Hepatocyte (in vitro differentiated cells): ENCODE results near the gene LRMDA. TPM values are rescaled to one million over a fixed set of nuclear protein-coding genes. Genes with fewer than 3 reads are reported as not detected.

Source experiments
- DNase-seq: peaks from one replicate; pipeline ENCODE4 v3.0.0-alpha.2; 2016; ENCODE audit warnings: low spot score
- H2AFZ ChIP-seq: fragments of 200-600 bp; sonication (generic); 2 replicates; pipeline ENCODE4 v1.6.0; 2016; ENCODE audit warnings: antibody characterized with exemption, mild to moderate bottlenecking
- H3K27ac ChIP-seq: fragments of 200-600 bp; sonication (generic); 2 replicates; pipeline ENCODE4 v1.5.1; 2016; ENCODE audit warnings: mild to moderate bottlenecking
- H3K27me3 ChIP-seq: fragments of 200-600 bp; sonication (generic); 2 replicates; pipeline ENCODE4 v1.6.1; 2016
- H3K36me3 ChIP-seq: fragments of 200-600 bp; sonication (generic); replicated peaks from 2 replicates; pipeline ENCODE4 v1.5.1; 2016; ENCODE audit warnings: low read depth; ENCODE audit not compliant: insufficient read depth
- H3K4me1 ChIP-seq: fragments of 200-600 bp; sonication (generic); 2 replicates; pipeline ENCODE4 v1.5.1; 2016; ENCODE audit warnings: mild to moderate bottlenecking, moderate library complexity; ENCODE audit not compliant: insufficient read depth
- H3K4me2 ChIP-seq: fragments of 200-600 bp; sonication (generic); 2 replicates; pipeline ENCODE4 v1.6.0; 2016
- H3K4me3 ChIP-seq: fragments of 200-600 bp; sonication (generic); 2 replicates; pipeline ENCODE4 v1.5.1; 2016; ENCODE audit warnings: mild to moderate bottlenecking
- H3K79me2 ChIP-seq: fragments of 200-600 bp; sonication (generic); 2 replicates; pipeline ENCODE4 v1.6.0; 2017; ENCODE audit warnings: mild to moderate bottlenecking
- H3K9me2 ChIP-seq: fragments of 200-600 bp; sonication (generic); replicated peaks from 2 replicates; pipeline ENCODE4 v1.6.0; 2017; ENCODE audit warnings: mild to moderate bottlenecking; ENCODE audit not compliant: insufficient read depth
- H3K9me3 ChIP-seq: fragments of 200-600 bp; sonication (generic); 2 replicates; pipeline ENCODE4 v1.5.1; 2016; ENCODE audit warnings: low read depth, mild to moderate bottlenecking
- H4K20me1 ChIP-seq: fragments of 200-600 bp; sonication (generic); 2 replicates; pipeline ENCODE4 v1.6.0; 2016; ENCODE audit warnings: mild to moderate bottlenecking; ENCODE audit not compliant: insufficient read depth, poor library complexity, severe bottlenecking
- EZH2 ChIP-seq: fragments of 200-600 bp; sonication (generic); IDR thresholded peaks from 2 replicates; pipeline ENCODE4 v1.6.1; 2016; ENCODE audit warnings: antibody characterized with exemption, mild to moderate bottlenecking, borderline replicate concordance
- EZH2phosphoT487 ChIP-seq: fragments of 200-600 bp; sonication (generic); IDR thresholded peaks from one replicate; pipeline ENCODE4 v1.6.1; 2018; ENCODE audit warnings: antibody characterized with exemption, mild to moderate bottlenecking, low read depth, moderate library complexity; ENCODE audit not compliant: unreplicated experiment, severe bottlenecking
- WGBS: methylation state at CpG from one replicate; pipeline ENCODE4 v1.1.6; 2016; ENCODE audit warnings: low lambda C conversion rate; ENCODE audit errors: missing lambda C conversion rate; 5-methylcytosine and 5-hydroxymethylcytosine counted together
- polyA plus RNA-seq: library from polyadenylated mRNA; unstranded; fragments of >200 nt; fragmentation: Nextera tagmentation; extraction: Ambion mirVana; gene quantifications from 2 replicates; pipeline ENCODE4 v1.2.1, GENCODE V29; 2016
- total RNA-seq: library from RNA; depleted of rRNA; stranded (reverse); fragments of >200 nt; gene quantifications from 2 replicates; pipeline ENCODE4 v1.2.3, GENCODE V29; 2014
- TF ChIP-seq, protein P1 (sequence below): fragments of 200-600 bp; sonication (generic); IDR thresholded peaks from 2 replicates; pipeline ENCODE4 v1.5.1; 2016; ENCODE audit warnings: antibody characterized with exemption, mild to moderate bottlenecking; ENCODE audit not compliant: poor library complexity

LRMDA gene
- total and polyA plus RNA-seq, 2 experiments from 2014 or later: 5.6 to 15.7 TPM

DNA sequence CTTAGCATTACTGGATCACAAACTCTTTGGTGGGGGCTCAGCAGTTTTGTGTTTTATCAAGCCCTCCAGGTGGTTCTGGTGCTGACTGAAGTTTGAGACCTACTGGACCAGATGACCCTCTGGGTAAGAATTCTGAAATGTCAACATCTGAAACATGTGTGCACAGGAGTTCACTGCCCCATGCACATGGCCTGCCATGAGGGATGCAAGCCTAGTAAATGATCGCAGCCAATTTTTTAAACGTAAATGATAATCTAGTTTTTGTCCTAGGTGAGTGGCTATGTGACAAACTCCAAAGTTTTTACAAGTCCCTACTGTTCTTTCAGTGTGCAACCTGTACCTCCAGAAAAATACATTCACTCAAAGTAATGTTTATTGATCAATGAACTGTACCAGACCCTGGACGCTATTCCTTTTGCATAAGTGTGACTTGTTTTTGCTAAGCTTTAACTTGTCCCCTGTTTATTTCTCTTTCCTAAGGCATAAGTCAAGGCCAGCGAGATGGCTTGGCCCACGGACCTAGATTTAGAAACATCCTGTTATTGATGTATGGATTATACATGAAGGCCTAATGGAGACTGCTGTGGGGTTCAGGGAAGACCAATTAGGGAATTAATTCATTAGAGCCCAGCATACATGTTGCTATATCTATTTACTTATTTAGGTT is 531.1 kb downstream of the LRMDA start:
- Histone ChIP-seq H3K27ac (no peak overlapping the region), H3K4me2 (no peak overlapping the region), H3K4me1 (no peaks in the 10 kb centered on the region), H4K20me1 (no peaks in the 10 kb centered on the region), H3K27me3 (no peaks in the 10 kb centered on the region), H2AFZ (no peak overlapping the region), H3K9me2 (no peaks in the 10 kb centered on the region), H3K79me2 (no peaks in the 10 kb centered on the region), H3K36me3 (no peaks in the 10 kb centered on the region), H3K4me3 (no peak overlapping the region), H3K9me3 (no peaks in the 10 kb centered on the region)
- no peak for DNase-seq
- WGBS: 87% methylated on average over 5 of the region's 5 CpGs
- TF ChIP-seq, protein P1, sequence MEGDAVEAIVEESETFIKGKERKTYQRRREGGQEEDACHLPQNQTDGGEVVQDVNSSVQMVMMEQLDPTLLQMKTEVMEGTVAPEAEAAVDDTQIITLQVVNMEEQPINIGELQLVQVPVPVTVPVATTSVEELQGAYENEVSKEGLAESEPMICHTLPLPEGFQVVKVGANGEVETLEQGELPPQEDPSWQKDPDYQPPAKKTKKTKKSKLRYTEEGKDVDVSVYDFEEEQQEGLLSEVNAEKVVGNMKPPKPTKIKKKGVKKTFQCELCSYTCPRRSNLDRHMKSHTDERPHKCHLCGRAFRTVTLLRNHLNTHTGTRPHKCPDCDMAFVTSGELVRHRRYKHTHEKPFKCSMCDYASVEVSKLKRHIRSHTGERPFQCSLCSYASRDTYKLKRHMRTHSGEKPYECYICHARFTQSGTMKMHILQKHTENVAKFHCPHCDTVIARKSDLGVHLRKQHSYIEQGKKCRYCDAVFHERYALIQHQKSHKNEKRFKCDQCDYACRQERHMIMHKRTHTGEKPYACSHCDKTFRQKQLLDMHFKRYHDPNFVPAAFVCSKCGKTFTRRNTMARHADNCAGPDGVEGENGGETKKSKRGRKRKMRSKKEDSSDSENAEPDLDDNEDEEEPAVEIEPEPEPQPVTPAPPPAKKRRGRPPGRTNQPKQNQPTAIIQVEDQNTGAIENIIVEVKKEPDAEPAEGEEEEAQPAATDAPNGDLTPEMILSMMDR: no peak
- TF ChIP-seq EZH2: no peak
- no peak for TF ChIP-seq EZH2phosphoT487

GRCh38 chr10:75967491-75967890 is 536.1 kb downstream of the LRMDA start:
- no peak for DNase-seq
- Histone ChIP-seq H2AFZ (no peak overlapping the region), H3K4me3 (no peak overlapping the region), H3K9me3 (no peaks in the 10 kb centered on the region), H3K4me2 (no peak overlapping the region), H3K9me2 (no peaks in the 10 kb centered on the region), H3K4me1 (peaks cover 5% of the 10 kb centered on the region), H3K79me2 (no peaks in the 10 kb centered on the region), H4K20me1 (no peaks in the 10 kb centered on the region), H3K27me3 (no peaks in the 10 kb centered on the region), H3K27ac (no peak overlapping the region), H3K36me3 (no peaks in the 10 kb centered on the region)
- 35% methylated on average over 5 of the region's 7 CpGs for WGBS
- no peak for TF ChIP-seq EZH2phosphoT487
- TF ChIP-seq, protein P1: no peak
- no peak for TF ChIP-seq EZH2

DNA sequence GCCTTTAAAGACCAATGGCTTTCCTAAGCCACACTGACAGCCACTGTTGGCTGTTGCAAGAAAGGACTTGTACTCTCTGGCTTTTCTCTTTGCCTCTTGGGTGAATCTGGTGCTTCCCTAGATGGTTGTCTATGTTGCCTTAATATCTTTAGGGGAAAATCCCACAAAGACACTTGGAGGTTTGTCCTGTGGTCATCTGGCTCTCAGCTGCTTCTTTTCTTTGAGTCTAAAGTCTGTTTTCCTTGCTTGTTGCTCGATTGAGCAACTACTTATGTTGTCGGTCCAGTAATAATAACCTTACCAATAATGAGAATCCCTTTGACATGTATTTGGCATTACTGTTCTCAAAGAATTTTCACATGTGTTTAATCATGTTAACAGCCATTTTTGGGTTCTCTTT is 537.6 kb downstream of the LRMDA start:
- Histone ChIP-seq H4K20me1 (no peaks in the 10 kb centered on the region), H3K9me2 (no peaks in the 10 kb centered on the region), H3K36me3 (no peaks in the 10 kb centered on the region), H3K27me3 (no peaks in the 10 kb centered on the region), H3K27ac (no peak overlapping the region), H3K79me2 (no peaks in the 10 kb centered on the region), H3K4me3 (no peak overlapping the region), H3K4me2 (no peak overlapping the region), H2AFZ (no peak overlapping the region), H3K9me3 (no peaks in the 10 kb centered on the region), H3K4me1 (peaks cover 11% of the 10 kb centered on the region)
- TF ChIP-seq EZH2: no peak
- TF ChIP-seq, protein P1: no peak
- no peak for TF ChIP-seq EZH2phosphoT487
- no peak for DNase-seq
- WGBS: 82% methylated on average over 2 of the region's 2 CpGs
